Measurements from ENCODE around the gene NGB. TPM values are rescaled to one million over a fixed set of nuclear protein-coding genes. Genes with fewer than 3 reads are reported as not detected.

Gene NGB
- polyA plus RNA-seq, 3 donors, result not detected

- Histone ChIP-seq H3K27me3 (ENCODE audit: control insufficient read depth in 2 of 2, insufficient read depth in 2 of 2, low read length in 2 of 2) (no peaks in the 10 kb centered on the region), H3K9ac (ENCODE audit: insufficient read depth, low read length, poor library complexity, severe bottlenecking) (no peak overlapping the region), H2AFZ (ENCODE audit: insufficient read depth, low read depth, low read length, poor library complexity, severe bottlenecking) (no peak overlapping the region), H3K36me3 (replicated peaks in 1 of 2; ENCODE audit: control insufficient read depth in 1 of 2, insufficient read depth in 2 of 2, low read length in 2 of 2) (peaks cover 0 to 5% of the 10 kb centered on the region in 2 donors), H3K9me3 (replicated peaks in 1 of 2; ENCODE audit: control insufficient read depth in 1 of 2, insufficient read depth in 1 of 2, low read length in 2 of 2) (no peaks in the 10 kb centered on the region), H3K27ac (ENCODE audit: low read depth in 1 of 2, low read length in 2 of 2) (no peak overlapping the region), H3K4me3 (replicated peaks in 1 of 3; ENCODE audit: low read depth in 2 of 3, low read length in 3 of 3) (no peak overlapping the region), H3K4me1 (ENCODE audit: control insufficient read depth in 1 of 2, insufficient read depth in 2 of 2, low read length in 2 of 2) (no peaks in the 10 kb centered on the region), H4K20me1 (ENCODE audit: insufficient read depth, low read length) (no peaks in the 10 kb centered on the region), H3K4me2 (replicated peaks; ENCODE audit: extremely low read depth, low read length, poor library complexity, severe bottlenecking) (no peak overlapping the region), H3K79me2 (ENCODE audit: insufficient read depth, low read length) (no peaks in the 10 kb centered on the region)
- Mint-ChIP-seq H3K27me3 (ENCODE audit: low read depth in 3 of 3) (peaks cover 5 to 8% (median 8%) of the 10 kb centered on the region in 3 donors), H3K4me3 (no peak overlapping the region), H3K4me1 (no peaks in the 10 kb centered on the region), H3K9me3 (peaks cover 0 to 2% (median 0%) of the 10 kb centered on the region in 7 donors), H3K27ac (no peak overlapping the region), H3K36me3 (no peaks in the 10 kb centered on the region)
- WGBS (ENCODE audit: insufficient coverage), result 99% methylated on average over 8 of the region's 11 CpGs
- intact Hi-C loops (cut with micrococcal nuclease), result no loop called here
- no peak for TF ChIP-seq CTCF (IDR thresholded peaks at IDR 0.05)
- no peak for DNase-seq
Measured at GRCh38 chr14:77251870-77252269, 19.1 kb downstream of the NGB start.

DNA sequence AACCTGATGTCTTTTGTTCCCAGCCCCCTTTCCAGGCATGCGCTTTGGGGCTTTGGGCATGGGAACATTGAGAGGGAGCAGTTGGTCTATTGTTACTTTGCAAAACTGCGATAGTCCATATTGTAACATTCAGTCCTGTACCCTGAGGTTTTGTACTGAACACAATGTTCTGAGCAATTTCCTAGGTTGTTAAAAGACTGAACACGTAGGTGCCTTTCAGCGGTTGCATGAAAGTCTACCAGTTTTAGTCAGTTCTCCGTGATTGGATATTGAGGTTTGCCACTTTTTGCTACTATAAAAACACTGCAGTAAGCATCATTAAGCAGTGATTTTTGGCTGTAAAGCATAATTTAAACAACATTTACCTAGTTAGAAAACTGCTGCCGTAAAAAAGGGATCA is 20.1 kb downstream of the NGB start:
- peaks cover 0 to under 1% of the 10 kb centered on the region in 2 donors for H3K36me3 Mint-ChIP-seq
- Histone ChIP-seq H3K36me3 (replicated peaks in 1 of 2; ENCODE audit: control insufficient read depth in 1 of 2, insufficient read depth in 2 of 2, low read length in 2 of 2) (peaks cover 0 to 5% of the 10 kb centered on the region in 2 donors), H2AFZ (ENCODE audit: insufficient read depth, low read depth, low read length, poor library complexity, severe bottlenecking) (no peak overlapping the region), H3K4me1 (ENCODE audit: control insufficient read depth in 1 of 2, insufficient read depth in 2 of 2, low read length in 2 of 2) (no peaks in the 10 kb centered on the region), H3K4me3 (replicated peaks in 1 of 3; ENCODE audit: low read depth in 2 of 3, low read length in 3 of 3) (no peak overlapping the region), H3K4me2 (replicated peaks; ENCODE audit: extremely low read depth, low read length, poor library complexity, severe bottlenecking) (no peak overlapping the region), H3K27me3 (ENCODE audit: control insufficient read depth in 2 of 2, insufficient read depth in 2 of 2, low read length in 2 of 2) (no peaks in the 10 kb centered on the region), H3K27ac (ENCODE audit: low read depth in 1 of 2, low read length in 2 of 2) (no peak overlapping the region), H4K20me1 (ENCODE audit: insufficient read depth, low read length) (no peaks in the 10 kb centered on the region), H3K9me3 (replicated peaks in 1 of 2; ENCODE audit: control insufficient read depth in 1 of 2, insufficient read depth in 1 of 2, low read length in 2 of 2) (no peaks in the 10 kb centered on the region), H3K79me2 (ENCODE audit: insufficient read depth, low read length) (no peaks in the 10 kb centered on the region), H3K9ac (ENCODE audit: insufficient read depth, low read length, poor library complexity, severe bottlenecking) (no peak overlapping the region)
- H3K4me1 Mint-ChIP-seq, result no peaks in the 10 kb centered on the region
- WGBS (ENCODE audit: insufficient coverage), result 100% methylated on average over 3 of the region's 6 CpGs
- DNase-seq, result no peak
- intact Hi-C loops (cut with micrococcal nuclease), result no loop called here
- no peak overlapping the region for H3K27ac Mint-ChIP-seq
- TF ChIP-seq CTCF (IDR thresholded peaks at IDR 0.05), result no peak
- H3K9me3 Mint-ChIP-seq, result peaks cover 0 to 2% (median 0%) of the 10 kb centered on the region in 7 donors
- H3K4me3 Mint-ChIP-seq, result no peak overlapping the region
- H3K27me3 Mint-ChIP-seq (ENCODE audit: low read depth in 3 of 3), result peaks cover 5 to 8% (median 6%) of the 10 kb centered on the region in 3 donors
